GM23338 (cell line): ENCODE results near the gene UCN3. TPM values are rescaled to one million over a fixed set of nuclear protein-coding genes. Genes with fewer than 3 reads are reported as not detected.

Source experiments
- ATAC-seq: fragments of 200-7000 bp; cut with Tn5 transposase; 3 replicates; pipeline ENCODE4 v1.9.1; 2020
- DNase-seq: peaks from one replicate; pipeline ENCODE4 v3.0.0-alpha.2; 2015; ENCODE audit warnings: low spot score
- H2AFZ ChIP-seq: fragments of 200-600 bp; sonication (generic); 2 replicates; pipeline ENCODE4 v1.8.0; 2016; ENCODE audit warnings: antibody characterized with exemption, mild to moderate bottlenecking, moderate library complexity
- H3F3A ChIP-seq: fragments of 200-600 bp; sonication (generic); replicated peaks from 2 replicates; pipeline ENCODE4 v1.8.0; 2017; ENCODE audit warnings: antibody characterized with exemption, mixed run types, low read depth
- H3K27ac ChIP-seq: fragments of 200-600 bp; sonication (generic); 2 replicates; pipeline ENCODE4 v1.6.1; 2016; ENCODE audit warnings: low read depth
- H3K27me3 ChIP-seq: fragments of 200-600 bp; sonication (generic); 2 replicates; pipeline ENCODE4 v1.8.0; 2016; ENCODE audit warnings: mild to moderate bottlenecking, mixed run types, moderate library complexity; ENCODE audit not compliant: insufficient read depth
- H3K36me3 ChIP-seq: fragments of 200-600 bp; sonication (generic); 2 replicates; pipeline ENCODE4 v1.8.0; 2016; ENCODE audit warnings: mild to moderate bottlenecking; ENCODE audit not compliant: insufficient read depth
- H3K4me1 ChIP-seq: fragments of 200-600 bp; sonication (generic); 2 replicates; pipeline ENCODE4 v1.8.0; 2016; ENCODE audit warnings: mild to moderate bottlenecking, moderate library complexity; ENCODE audit not compliant: insufficient read depth
- H3K4me2 ChIP-seq: fragments of 200-600 bp; sonication (generic); 2 replicates; pipeline ENCODE4 v1.7.1; 2017; ENCODE audit warnings: mixed run types
- H3K4me3 ChIP-seq: fragments of 200-600 bp; sonication (generic); 2 replicates; pipeline ENCODE4 v1.6.1; 2016; ENCODE audit warnings: mixed run types
- H3K79me2 ChIP-seq: fragments of 200-600 bp; sonication (generic); replicated peaks from 2 replicates; pipeline ENCODE4 v1.8.0; 2017; ENCODE audit warnings: mild to moderate bottlenecking; ENCODE audit not compliant: insufficient read depth
- H3K9me2 ChIP-seq: fragments of 200-600 bp; sonication (generic); 2 replicates; pipeline ENCODE4 v1.8.0; 2017; ENCODE audit not compliant: insufficient read depth
- H4K20me1 ChIP-seq: fragments of 200-600 bp; sonication (generic); replicated peaks from 2 replicates; pipeline ENCODE4 v1.8.0; 2017; ENCODE audit warnings: mild to moderate bottlenecking; ENCODE audit not compliant: insufficient read depth
- H3K27ac Mint-ChIP-seq: 2 replicates; pipeline ENCODE4 v1.8.0; 2020; ENCODE audit warnings: inconsistent platforms, mild to moderate bottlenecking, moderate library complexity, mixed read lengths
- H3K27me3 Mint-ChIP-seq: 3 replicates; pipeline ENCODE4 v1.8.0; 2022; ENCODE audit warnings: low read depth, mild to moderate bottlenecking, moderate library complexity, mixed read lengths, inconsistent platforms; ENCODE audit not compliant: insufficient read depth, poor library complexity
- H3K36me3 Mint-ChIP-seq: 3 replicates; pipeline ENCODE4 v1.8.0; 2021; ENCODE audit warnings: low read depth, mild to moderate bottlenecking, inconsistent platforms, moderate library complexity, mixed read lengths
- H3K4me1 Mint-ChIP-seq: 3 replicates; pipeline ENCODE4 v1.8.0; 2020; ENCODE audit warnings: mild to moderate bottlenecking, inconsistent platforms, mixed read lengths
- H3K4me3 Mint-ChIP-seq: 3 replicates; pipeline ENCODE4 v1.8.0; 2021; ENCODE audit warnings: moderate library complexity, mild to moderate bottlenecking, inconsistent platforms, mixed read lengths
- H3K9me3 Mint-ChIP-seq: 3 replicates; pipeline ENCODE4 v1.8.0; 2020; ENCODE audit warnings: moderate library complexity, mild to moderate bottlenecking, inconsistent platforms, mixed read lengths
- CREB1 ChIP-seq: fragments of 250-450 bp; sonication (Bioruptor Pico); IDR thresholded peaks from 2 replicates; pipeline ENCODE4 v1.5.0; 2020; ENCODE audit warnings: low read depth, mild to moderate bottlenecking, moderate library complexity
- EZH2 ChIP-seq: fragments of 200-600 bp; sonication (generic); IDR thresholded peaks from one replicate; pipeline ENCODE4 v1.8.0; 2017; ENCODE audit warnings: antibody characterized with exemption, mild to moderate bottlenecking, low read depth; ENCODE audit not compliant: unreplicated experiment
- EZH2phosphoT487 ChIP-seq: fragments of 200-600 bp; sonication (generic); IDR thresholded peaks from one replicate; pipeline ENCODE4 v1.8.1; 2018; ENCODE audit warnings: antibody characterized with exemption; ENCODE audit not compliant: unreplicated experiment
- STAT1 ChIP-seq: IDR thresholded peaks from one replicate; pipeline ENCODE4 v1.6.1; 2016; ENCODE audit warnings: antibody characterized with exemption; ENCODE audit not compliant: unreplicated experiment
- ZNF114 ChIP-seq: fragments of 250-450 bp; sonication (Bioruptor Pico); IDR thresholded peaks from 2 replicates; pipeline ENCODE4 v1.5.0; 2020; ENCODE audit warnings: mild to moderate bottlenecking, moderate library complexity
- ZNF331 ChIP-seq: fragments of 250-450 bp; sonication (Bioruptor Pico); IDR thresholded peaks from 2 replicates; pipeline ENCODE4 v1.5.0; 2020; ENCODE audit warnings: low read depth, mild to moderate bottlenecking, moderate library complexity
- polyA plus RNA-seq: library from polyadenylated mRNA; unstranded; fragments of >200 nt; fragmentation: Nextera tagmentation; extraction: Ambion mirVana; gene quantifications from 2 replicates; pipeline ENCODE4 v1.2.1, GENCODE V29; 2016
- total RNA-seq: library from RNA; depleted of rRNA; stranded (reverse); fragments of >200 nt; shearing (Covaris generic); gene quantifications from 2 replicates; pipeline ENCODE4 v1.2.3, GENCODE V29; 2014
- TF ChIP-seq, protein P1 (sequence below): IDR thresholded peaks from 2 replicates; pipeline ENCODE4 v1.6.1; 2016; ENCODE audit warnings: antibody characterized with exemption
- TF ChIP-seq, protein P2 (sequence below), 2 experiments: fragments of 200-600 bp in 1 of 2; sonication (generic) in 1 of 2; conservative IDR thresholded peaks; 2 replicates each; pipeline versions ENCODE4 v1.5.1 to v1.6.1; 2016 to 2017; ENCODE audit warnings: antibody characterized with exemption in 2 of 2, low read depth in 2 of 2, mild to moderate bottlenecking in 2 of 2, moderate library complexity in 1 of 2
- TF ChIP-seq, protein P3 (sequence below): IDR thresholded peaks from one replicate; pipeline ENCODE4 v1.6.1; 2018; ENCODE audit warnings: antibody characterized with exemption; ENCODE audit not compliant: unreplicated experiment
- TF ChIP-seq, protein P4 (sequence below): fragments of 250-450 bp; sonication (Bioruptor Pico); IDR thresholded peaks from 2 replicates; pipeline ENCODE4 v1.5.0; 2020; ENCODE audit warnings: mild to moderate bottlenecking, moderate library complexity

The UCN3 gene
- total and polyA plus RNA-seq, 2 experiments from 2014 or later, result not detected

DNA sequence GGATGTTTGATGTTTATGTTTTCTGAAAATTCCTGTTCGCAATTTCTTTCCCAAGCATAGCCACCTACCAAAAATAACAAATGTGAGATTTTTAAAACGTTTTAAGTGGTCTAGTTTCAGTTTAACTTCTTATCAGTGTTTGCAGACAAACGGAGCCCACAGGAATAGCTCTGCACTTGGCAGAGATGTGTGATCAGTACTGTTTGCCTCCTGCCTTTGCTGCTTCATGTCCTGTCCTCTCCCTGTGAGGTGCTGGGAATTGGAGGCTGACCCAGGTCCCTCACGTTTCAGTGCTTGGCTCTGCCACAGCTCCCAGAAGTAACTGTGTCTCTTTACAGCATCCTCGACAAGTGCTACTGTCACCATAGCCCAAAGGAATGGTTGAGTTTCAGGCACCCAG lies 1.2 kb downstream of the UCN3 start (continued):
- TF ChIP-seq, protein P1, sequence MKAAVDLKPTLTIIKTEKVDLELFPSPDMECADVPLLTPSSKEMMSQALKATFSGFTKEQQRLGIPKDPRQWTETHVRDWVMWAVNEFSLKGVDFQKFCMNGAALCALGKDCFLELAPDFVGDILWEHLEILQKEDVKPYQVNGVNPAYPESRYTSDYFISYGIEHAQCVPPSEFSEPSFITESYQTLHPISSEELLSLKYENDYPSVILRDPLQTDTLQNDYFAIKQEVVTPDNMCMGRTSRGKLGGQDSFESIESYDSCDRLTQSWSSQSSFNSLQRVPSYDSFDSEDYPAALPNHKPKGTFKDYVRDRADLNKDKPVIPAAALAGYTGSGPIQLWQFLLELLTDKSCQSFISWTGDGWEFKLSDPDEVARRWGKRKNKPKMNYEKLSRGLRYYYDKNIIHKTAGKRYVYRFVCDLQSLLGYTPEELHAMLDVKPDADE, result no peak
- TF ChIP-seq CREB1 (CRISPR knock-in tag) (no peak), STAT1 (no peak), EZH2 (no peak), ZNF114 (CRISPR knock-in tag) (no peak)
- TF ChIP-seq, protein P2, sequence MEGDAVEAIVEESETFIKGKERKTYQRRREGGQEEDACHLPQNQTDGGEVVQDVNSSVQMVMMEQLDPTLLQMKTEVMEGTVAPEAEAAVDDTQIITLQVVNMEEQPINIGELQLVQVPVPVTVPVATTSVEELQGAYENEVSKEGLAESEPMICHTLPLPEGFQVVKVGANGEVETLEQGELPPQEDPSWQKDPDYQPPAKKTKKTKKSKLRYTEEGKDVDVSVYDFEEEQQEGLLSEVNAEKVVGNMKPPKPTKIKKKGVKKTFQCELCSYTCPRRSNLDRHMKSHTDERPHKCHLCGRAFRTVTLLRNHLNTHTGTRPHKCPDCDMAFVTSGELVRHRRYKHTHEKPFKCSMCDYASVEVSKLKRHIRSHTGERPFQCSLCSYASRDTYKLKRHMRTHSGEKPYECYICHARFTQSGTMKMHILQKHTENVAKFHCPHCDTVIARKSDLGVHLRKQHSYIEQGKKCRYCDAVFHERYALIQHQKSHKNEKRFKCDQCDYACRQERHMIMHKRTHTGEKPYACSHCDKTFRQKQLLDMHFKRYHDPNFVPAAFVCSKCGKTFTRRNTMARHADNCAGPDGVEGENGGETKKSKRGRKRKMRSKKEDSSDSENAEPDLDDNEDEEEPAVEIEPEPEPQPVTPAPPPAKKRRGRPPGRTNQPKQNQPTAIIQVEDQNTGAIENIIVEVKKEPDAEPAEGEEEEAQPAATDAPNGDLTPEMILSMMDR (conservative IDR thresholded peaks at IDR 0.05; ENCODE audit: low read depth in 2 of 2), result no peak

DNA sequence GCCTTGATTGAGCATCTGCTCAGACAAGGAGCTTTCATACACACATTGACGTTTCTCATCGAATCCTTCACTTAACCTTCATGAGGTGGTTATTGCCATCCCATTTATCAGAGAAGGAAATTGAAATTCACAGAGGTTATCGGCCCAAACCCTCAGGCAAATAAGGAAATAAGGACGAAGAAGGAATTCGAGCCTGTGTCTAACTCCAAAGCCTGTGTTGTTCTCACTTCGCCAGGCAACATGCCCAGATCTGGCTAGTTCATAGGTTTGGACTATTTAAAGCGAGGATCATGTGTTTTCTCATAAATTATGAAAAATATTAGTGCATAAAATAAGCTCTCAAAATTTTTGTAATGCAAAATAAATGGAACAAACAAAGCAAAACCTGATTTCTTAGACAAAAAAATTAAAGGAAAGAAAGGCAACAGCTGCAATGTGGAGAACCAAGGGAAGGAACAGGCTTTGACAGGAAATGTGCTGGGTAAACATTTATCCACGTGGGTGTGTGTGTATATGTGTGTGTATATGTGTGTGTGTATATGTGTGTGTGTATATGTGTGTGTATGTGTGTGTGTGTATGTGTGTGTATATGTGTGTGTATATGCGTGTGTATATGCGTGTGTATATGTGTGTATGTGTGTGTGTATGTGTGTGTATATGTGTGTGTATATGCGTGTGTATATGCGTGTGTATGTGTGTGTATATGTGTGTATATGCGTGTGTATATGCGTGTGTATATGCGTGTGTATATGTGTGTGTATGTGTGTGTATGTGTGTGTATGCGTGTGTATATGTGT lies 4.8 kb downstream of the UCN3 start:
- H3K36me3 ChIP-seq, result no peaks in the 10 kb centered on the region
- H3F3A ChIP-seq, result peaks cover 15% of the 10 kb centered on the region
- TF ChIP-seq, protein P3, sequence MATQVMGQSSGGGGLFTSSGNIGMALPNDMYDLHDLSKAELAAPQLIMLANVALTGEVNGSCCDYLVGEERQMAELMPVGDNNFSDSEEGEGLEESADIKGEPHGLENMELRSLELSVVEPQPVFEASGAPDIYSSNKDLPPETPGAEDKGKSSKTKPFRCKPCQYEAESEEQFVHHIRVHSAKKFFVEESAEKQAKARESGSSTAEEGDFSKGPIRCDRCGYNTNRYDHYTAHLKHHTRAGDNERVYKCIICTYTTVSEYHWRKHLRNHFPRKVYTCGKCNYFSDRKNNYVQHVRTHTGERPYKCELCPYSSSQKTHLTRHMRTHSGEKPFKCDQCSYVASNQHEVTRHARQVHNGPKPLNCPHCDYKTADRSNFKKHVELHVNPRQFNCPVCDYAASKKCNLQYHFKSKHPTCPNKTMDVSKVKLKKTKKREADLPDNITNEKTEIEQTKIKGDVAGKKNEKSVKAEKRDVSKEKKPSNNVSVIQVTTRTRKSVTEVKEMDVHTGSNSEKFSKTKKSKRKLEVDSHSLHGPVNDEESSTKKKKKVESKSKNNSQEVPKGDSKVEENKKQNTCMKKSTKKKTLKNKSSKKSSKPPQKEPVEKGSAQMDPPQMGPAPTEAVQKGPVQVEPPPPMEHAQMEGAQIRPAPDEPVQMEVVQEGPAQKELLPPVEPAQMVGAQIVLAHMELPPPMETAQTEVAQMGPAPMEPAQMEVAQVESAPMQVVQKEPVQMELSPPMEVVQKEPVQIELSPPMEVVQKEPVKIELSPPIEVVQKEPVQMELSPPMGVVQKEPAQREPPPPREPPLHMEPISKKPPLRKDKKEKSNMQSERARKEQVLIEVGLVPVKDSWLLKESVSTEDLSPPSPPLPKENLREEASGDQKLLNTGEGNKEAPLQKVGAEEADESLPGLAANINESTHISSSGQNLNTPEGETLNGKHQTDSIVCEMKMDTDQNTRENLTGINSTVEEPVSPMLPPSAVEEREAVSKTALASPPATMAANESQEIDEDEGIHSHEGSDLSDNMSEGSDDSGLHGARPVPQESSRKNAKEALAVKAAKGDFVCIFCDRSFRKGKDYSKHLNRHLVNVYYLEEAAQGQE, result no peak
- TF ChIP-seq EZH2, result no peak
- TF ChIP-seq EZH2phosphoT487, result no peak
- TF ChIP-seq STAT1, result no peak
- no peak for TF ChIP-seq ZNF331 (CRISPR knock-in tag)
- TF ChIP-seq, protein P4, sequence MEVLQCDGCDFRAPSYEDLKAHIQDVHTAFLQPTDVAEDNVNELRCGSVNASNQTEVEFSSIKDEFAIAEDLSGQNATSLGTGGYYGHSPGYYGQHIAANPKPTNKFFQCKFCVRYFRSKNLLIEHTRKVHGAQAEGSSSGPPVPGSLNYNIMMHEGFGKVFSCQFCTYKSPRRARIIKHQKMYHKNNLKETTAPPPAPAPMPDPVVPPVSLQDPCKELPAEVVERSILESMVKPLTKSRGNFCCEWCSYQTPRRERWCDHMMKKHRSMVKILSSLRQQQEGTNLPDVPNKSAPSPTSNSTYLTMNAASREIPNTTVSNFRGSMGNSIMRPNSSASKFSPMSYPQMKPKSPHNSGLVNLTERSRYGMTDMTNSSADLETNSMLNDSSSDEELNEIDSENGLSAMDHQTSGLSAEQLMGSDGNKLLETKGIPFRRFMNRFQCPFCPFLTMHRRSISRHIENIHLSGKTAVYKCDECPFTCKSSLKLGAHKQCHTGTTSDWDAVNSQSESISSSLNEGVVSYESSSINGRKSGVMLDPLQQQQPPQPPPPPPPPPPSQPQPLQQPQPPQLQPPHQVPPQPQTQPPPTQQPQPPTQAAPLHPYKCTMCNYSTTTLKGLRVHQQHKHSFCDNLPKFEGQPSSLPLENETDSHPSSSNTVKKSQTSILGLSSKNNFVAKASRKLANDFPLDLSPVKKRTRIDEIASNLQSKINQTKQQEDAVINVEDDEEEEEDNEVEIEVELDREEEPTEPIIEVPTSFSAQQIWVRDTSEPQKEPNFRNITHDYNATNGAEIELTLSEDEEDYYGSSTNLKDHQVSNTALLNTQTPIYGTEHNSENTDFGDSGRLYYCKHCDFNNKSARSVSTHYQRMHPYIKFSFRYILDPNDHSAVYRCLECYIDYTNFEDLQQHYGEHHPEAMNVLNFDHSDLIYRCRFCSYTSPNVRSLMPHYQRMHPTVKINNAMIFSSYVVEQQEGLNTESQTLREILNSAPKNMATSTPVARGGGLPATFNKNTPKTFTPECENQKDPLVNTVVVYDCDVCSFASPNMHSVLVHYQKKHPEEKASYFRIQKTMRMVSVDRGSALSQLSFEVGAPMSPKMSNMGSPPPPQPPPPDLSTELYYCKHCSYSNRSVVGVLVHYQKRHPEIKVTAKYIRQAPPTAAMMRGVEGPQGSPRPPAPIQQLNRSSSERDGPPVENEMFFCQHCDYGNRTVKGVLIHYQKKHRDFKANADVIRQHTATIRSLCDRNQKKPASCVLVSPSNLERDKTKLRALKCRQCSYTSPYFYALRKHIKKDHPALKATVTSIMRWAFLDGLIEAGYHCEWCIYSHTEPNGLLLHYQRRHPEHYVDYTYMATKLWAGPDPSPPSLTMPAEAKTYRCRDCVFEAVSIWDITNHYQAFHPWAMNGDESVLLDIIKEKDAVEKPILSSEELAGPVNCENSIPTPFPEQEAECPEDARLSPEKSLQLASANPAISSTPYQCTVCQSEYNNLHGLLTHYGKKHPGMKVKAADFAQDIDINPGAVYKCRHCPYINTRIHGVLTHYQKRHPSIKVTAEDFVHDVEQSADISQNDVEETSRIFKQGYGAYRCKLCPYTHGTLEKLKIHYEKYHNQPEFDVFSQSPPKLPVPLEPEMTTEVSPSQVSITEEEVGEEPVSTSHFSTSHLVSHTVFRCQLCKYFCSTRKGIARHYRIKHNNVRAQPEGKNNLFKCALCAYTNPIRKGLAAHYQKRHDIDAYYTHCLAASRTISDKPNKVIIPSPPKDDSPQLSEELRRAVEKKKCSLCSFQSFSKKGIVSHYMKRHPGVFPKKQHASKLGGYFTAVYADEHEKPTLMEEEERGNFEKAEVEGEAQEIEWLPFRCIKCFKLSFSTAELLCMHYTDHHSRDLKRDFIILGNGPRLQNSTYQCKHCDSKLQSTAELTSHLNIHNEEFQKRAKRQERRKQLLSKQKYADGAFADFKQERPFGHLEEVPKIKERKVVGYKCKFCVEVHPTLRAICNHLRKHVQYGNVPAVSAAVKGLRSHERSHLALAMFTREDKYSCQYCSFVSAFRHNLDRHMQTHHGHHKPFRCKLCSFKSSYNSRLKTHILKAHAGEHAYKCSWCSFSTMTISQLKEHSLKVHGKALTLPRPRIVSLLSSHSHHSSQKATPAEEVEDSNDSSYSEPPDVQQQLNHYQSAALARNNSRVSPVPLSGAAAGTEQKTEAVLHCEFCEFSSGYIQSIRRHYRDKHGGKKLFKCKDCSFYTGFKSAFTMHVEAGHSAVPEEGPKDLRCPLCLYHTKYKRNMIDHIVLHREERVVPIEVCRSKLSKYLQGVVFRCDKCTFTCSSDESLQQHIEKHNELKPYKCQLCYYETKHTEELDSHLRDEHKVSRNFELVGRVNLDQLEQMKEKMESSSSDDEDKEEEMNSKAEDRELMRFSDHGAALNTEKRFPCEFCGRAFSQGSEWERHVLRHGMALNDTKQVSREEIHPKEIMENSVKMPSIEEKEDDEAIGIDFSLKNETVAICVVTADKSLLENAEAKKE, result no peak

More for the DNA sequence above, 4.8 kb downstream of the UCN3 start:
- Mint-ChIP-seq H3K4me1 (no peaks in the 10 kb centered on the region), H3K4me3 (no peak overlapping the region), H3K9me3 (peaks cover 40% of the 10 kb centered on the region), H3K27me3 (peaks cover 6% of the 10 kb centered on the region), H3K36me3 (peaks cover 23% of the 10 kb centered on the region), H3K27ac (no peak overlapping the region)
- no peak overlapping the region for H3K4me2 ChIP-seq
- ATAC-seq (no peak), DNase-seq (no peak)
- H4K20me1 ChIP-seq, result no peaks in the 10 kb centered on the region
- H3K79me2 ChIP-seq, result no peaks in the 10 kb centered on the region
- H3K27me3 ChIP-seq, result no peaks in the 10 kb centered on the region
- no peak overlapping the region for H3K4me3 ChIP-seq
- 0 out of 2 replicates have a peak, but pooled peaks cover 4% of the 10 kb centered on the region for H3K9me2 ChIP-seq
- no peaks in the 10 kb centered on the region for H3K4me1 ChIP-seq
- H3K27ac ChIP-seq, result no peak overlapping the region
- H2AFZ ChIP-seq, result no peak overlapping the region
